Activated CD4-positive, alpha-beta T cell treated with anti-CD3 and anti-CD28 coated beads for 36 hours (primary cell): ENCODE data around the gene CFAP43. TPM values are rescaled to one million over a fixed set of nuclear protein-coding genes. Genes with fewer than 3 reads are reported as not detected.

Experiments
- ATAC-seq: fragments of 200-7000 bp; cut with Tn5 transposase; one replicate; pipeline ENCODE4 v1.10.0; 2021; ENCODE audit warnings: mild to moderate bottlenecking, moderate library complexity
- CTCF ChIA-PET: fragments of 350-600 bp; sonication (Branson Sonifier 250); formaldehyde crosslinking; loops from one replicate; lab custom pipeline; 2021; ENCODE audit warnings: antibody characterized with exemption; lab: Charles Lee
- POLR2A ChIA-PET: fragments of 350-600 bp; sonication (Branson Sonifier 250); formaldehyde crosslinking; loops from one replicate; lab custom pipeline; 2021; ENCODE audit warnings: antibody characterized with exemption, inconsistent platforms; lab: Charles Lee
- DNase-seq: peaks from one replicate; pipeline ENCODE4 v3.0.0-alpha.2; 2020
- H3K27ac Mint-ChIP-seq: one replicate; pipeline ENCODE4 v1.8.0; 2021; ENCODE audit warnings: mixed read lengths
- H3K27me3 Mint-ChIP-seq: one replicate; pipeline ENCODE4 v1.8.0; 2021; ENCODE audit warnings: mixed read lengths
- H3K36me3 Mint-ChIP-seq: one replicate; pipeline ENCODE4 v1.8.0; 2021; ENCODE audit warnings: low read depth, mixed read lengths
- H3K4me1 Mint-ChIP-seq: one replicate; pipeline ENCODE4 v1.8.0; 2021; ENCODE audit warnings: mixed read lengths
- H3K4me3 Mint-ChIP-seq: one replicate; pipeline ENCODE4 v1.8.0; 2021; ENCODE audit warnings: mild to moderate bottlenecking, moderate library complexity, mixed read lengths
- H3K9me3 Mint-ChIP-seq: one replicate; pipeline ENCODE4 v1.8.0; 2021; ENCODE audit warnings: low read depth, mixed read lengths
- intact Hi-C, 2 experiments: fragments of 100-400 bp; cut with DNase I in 1 of 2; cut with micrococcal nuclease in 1 of 2; formaldehyde crosslinking; loops; one replicate each; pipeline versions ENCODE4 v1.14.2 to v1.15.1; 2022 to 2024; cut with DNase I, micrococcal nuclease
- microRNA-seq: library from miRNA; unstranded; fragments of <30 nt; microRNA quantifications from one replicate; pipeline ENCODE4 v1.2.0, GENCODE V29; 2021; ENCODE audit warnings: borderline replicate concordance
- total RNA-seq, 2 experiments: library from RNA; stranded (reverse); gene quantifications; one replicate each; pipeline ENCODE4 v1.2.3, GENCODE V29; 2021

CFAP43 gene
- total RNA-seq, 2 experiments from 2014 or later, result 0.09 TPM

DNA sequence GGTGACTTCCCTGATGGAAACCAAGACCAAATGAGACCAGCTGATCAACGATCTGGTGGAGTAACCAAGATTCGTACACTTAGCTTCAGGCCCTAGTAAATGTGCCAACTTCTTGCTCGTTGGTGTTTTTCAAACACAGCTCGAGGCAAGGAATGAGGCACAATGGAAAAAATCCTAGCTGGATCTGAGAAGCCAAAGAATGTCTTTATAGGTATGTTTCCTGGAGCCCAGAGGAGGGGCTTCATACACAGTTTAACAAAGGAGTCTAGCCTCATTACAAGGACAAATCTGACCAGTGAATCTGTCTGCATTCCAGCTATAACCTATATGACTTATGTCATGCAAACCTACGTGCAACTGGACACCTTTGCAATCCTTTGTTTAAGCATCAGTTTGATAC, 150.2 kb downstream of the CFAP43 start:
- Mint-ChIP-seq H3K36me3 (no peaks in the 10 kb centered on the region), H3K9me3 (no peaks in the 10 kb centered on the region), H3K4me1 (no peaks in the 10 kb centered on the region), H3K27me3 (no peaks in the 10 kb centered on the region), H3K27ac (no peak overlapping the region), H3K4me3 (no peak overlapping the region)
- POLR2A ChIA-PET, result no interaction called here
- intact Hi-C loops, result loop anchor here (1.0 to 5.0 kb wide), 2 partner anchors 194 to 195 kb away; no protein-coding TSS in a partner anchor
- CTCF ChIA-PET, result interaction anchor here (0.6 to 2.7 kb wide), 8 partner anchors 9 to 369 kb away, joined by 3 to 10 read pairs (median 4); partner anchors contain the start of gene SFR1
- ATAC-seq, result no peak
- DNase-seq, result no peak

DNA sequence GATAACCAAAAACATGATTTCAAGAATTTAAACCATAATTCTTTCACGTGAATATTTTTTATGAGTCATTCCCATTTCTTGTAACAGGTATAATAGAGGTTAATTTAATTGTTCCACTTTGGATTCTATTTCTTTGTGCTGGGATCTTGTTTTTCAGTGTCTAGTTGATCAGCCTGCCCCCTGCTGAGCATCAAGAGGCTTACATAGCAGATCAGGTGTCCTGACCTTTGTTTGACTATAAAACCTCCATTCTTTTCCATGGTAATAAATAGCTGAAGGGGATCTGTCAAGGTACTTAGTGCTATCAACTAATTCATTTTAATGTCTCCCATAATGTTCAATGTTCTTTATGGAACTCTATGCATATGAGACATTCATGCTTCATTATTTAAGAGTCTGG, 151.4 kb downstream of the CFAP43 start:
- ATAC-seq, result peak; percentile 47
- no peaks in the 10 kb centered on the region for H3K4me1 Mint-ChIP-seq
- H3K27ac Mint-ChIP-seq, result no peak overlapping the region
- peak; percentile 29 for DNase-seq
- no peak overlapping the region for H3K4me3 Mint-ChIP-seq
- ChIA-PET POLR2A (interaction anchor here (0.6 kb wide), 1 partner anchor 44 kb away, joined by 3 read pairs; no protein-coding TSS in a partner anchor), CTCF (interaction anchor here (0.9 to 2.1 kb wide), 5 partner anchors 9 to 195 kb away, joined by 3 to 10 read pairs (median 4); no protein-coding TSS in a partner anchor)
- no peaks in the 10 kb centered on the region for H3K36me3 Mint-ChIP-seq
- no peaks in the 10 kb centered on the region for H3K27me3 Mint-ChIP-seq
- intact Hi-C loops, result loop anchor here (1.0 to 5.0 kb wide), 2 partner anchors 192 to 193 kb away; no protein-coding TSS in a partner anchor
- H3K9me3 Mint-ChIP-seq, result no peaks in the 10 kb centered on the region

Small RNA genes within 50 kb of the gene (microRNA-seq; reads per million reads assigned to microRNA genes)
- gene MIR4482 (17.3 reads per million, percentile 41 among the genes with 10 or more reads in this experiment), gene MIR609 (not detected)

Other genes with a start within 250 kb of the CFAP43 start
- gene COL17A1, start 146.5 kb downstream of the CFAP43 start, total RNA-seq, result not detected
- 10 to 100 TPM; 17.2 to 20.5 TPM for gene SFR1, start 110.2 kb downstream of the CFAP43 start, total RNA-seq
- 100 to 1,000 TPM; 261 to 320 TPM for gene GSTO1, start 22.5 kb upstream of the CFAP43 start, total RNA-seq
- gene GSTO2, start 36.8 kb upstream of the CFAP43 start, total RNA-seq, result 1 to 10 TPM; 2.1 to 2.8 TPM
- 10 to 100 TPM; 20.3 to 21.6 TPM for gene ITPRIP, start 106.1 kb upstream of the CFAP43 start, total RNA-seq
- under 1 TPM; 0.60 to 0.64 TPM for gene CFAP58, start 121.5 kb upstream of the CFAP43 start, total RNA-seq